Caki2 (cell line): Measurements from ENCODE around the gene RNF223. TPM values are rescaled to one million over a fixed set of nuclear protein-coding genes. Genes with fewer than 3 reads are reported as not detected.
"Not testable (repeated sequence)": the region's sequence is repeated elsewhere in the genome, so short reads cannot be mapped to it uniquely, and the experiment has no call there.

ENCODE experiments used
- DNase-seq: peaks from one replicate; pipeline ENCODE4 v3.0.0-alpha.2; 2015; ENCODE audit warnings: low read depth
- in situ Hi-C: cut with HindIII; loops from 2 replicates; pipeline ENCODE4 v1.10.0; 2016; ENCODE audit warnings: low sequenced_read_pairs, low pct_unique_long_range_greater_than_20kb, mixed read lengths
- total RNA-seq: library from RNA; depleted of rRNA; stranded (reverse); fragments of >200 nt; shearing (Covaris generic); gene quantifications from 2 replicates; pipeline ENCODE4 v1.2.3, GENCODE V29; 2014; ENCODE audit warnings: low replicate concordance

The RNF223 gene
- total RNA-seq, 1 experiment from 2014 or later: not detected

DNA sequence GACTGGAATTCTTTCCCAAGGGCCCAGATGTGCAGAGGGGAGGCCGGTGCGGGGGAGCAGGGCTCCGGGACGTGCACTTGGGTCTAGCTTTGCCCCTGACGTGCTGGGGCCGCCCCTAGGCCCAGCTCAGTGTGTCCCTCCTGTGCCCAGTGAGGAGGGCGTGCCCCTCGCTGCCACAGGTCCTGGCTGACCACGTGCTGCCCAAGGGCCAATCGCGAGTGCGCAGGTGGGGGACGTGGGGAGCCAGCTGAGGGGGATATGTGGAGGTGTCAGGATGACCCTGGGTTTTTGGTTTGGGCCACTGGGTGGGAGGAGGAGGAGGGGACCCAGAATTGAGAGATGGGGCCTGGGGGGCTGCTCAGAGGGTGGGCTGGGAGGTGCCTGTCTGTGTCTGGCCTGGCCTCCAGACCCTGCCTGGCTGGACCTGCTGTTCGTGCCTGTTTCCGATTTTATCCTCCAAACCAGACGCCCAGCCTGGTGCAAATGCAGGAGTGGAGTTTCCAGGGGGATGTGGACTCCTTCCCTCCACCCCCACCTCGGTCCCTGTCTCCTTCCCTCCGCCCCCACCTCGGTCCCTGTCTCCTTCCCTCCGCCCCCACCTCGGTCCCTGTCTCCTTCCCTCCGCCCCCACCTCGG is 6.1 kb upstream of the RNF223 start:
- DNase-seq: peak; percentile 83

DNA sequence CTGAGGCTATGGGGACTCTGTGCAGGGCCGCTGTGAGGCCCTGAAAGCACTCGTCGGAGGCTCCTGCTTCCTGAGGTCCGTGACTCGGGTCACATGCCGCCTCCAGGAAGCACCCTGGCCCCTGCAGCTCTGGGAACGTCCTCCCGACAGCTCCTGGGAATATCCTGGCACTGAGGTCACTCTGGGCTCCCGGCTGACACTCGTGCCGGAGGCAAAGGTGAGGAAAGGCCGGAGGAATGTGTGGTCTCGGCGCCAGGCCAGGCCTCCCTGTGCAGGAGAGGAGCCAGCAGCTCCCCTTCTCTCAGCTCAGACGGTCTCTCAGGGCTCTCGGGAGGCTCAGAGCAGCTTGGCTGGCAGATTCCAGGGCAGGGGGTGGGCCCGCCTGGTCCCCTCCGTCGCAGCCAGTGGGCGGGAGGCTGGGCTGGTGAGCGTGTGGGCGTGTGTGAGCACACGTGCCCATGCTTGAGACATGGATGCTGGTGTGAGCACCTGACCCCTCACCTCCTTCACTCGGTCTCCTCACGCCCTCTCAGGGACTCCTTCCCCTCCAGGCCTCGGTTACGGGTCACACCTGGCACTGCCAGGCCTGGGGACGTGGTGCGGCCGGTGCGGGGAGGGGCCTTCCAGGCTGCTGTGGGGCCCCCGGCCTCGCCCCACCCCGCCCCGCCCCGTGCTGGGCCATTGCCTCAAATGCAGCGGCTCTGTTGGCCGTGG is 5.5 kb upstream of the RNF223 start:
- in situ Hi-C loops: no loop called here
- peak; percentile 97 for DNase-seq

More for the DNA sequence above, 6.1 kb upstream of the RNF223 start:
- in situ Hi-C loops: no loop called here

DNA sequence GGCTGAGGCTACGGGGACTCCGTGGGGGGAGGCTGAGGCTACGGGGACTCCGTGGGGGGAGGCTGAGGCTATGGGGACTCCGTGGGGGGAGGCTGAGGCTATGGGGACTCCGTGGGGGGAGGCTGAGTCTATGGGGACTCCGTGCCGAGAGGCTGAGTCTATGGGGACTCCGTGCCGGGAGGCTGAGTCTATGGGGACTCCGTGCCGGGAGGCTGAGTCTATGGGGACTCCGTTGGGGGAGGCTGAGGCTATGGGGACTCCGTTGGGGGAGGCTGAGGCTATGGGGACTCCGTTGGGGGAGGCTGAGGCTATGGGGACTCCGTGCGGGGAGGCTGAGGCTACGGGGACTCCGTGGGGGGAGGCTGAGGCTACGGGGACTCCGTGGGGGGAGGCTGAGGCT is 3.3 kb upstream of the RNF223 start:
- DNase-seq, in situ Hi-C loops: not testable (repeated sequence)

DNA sequence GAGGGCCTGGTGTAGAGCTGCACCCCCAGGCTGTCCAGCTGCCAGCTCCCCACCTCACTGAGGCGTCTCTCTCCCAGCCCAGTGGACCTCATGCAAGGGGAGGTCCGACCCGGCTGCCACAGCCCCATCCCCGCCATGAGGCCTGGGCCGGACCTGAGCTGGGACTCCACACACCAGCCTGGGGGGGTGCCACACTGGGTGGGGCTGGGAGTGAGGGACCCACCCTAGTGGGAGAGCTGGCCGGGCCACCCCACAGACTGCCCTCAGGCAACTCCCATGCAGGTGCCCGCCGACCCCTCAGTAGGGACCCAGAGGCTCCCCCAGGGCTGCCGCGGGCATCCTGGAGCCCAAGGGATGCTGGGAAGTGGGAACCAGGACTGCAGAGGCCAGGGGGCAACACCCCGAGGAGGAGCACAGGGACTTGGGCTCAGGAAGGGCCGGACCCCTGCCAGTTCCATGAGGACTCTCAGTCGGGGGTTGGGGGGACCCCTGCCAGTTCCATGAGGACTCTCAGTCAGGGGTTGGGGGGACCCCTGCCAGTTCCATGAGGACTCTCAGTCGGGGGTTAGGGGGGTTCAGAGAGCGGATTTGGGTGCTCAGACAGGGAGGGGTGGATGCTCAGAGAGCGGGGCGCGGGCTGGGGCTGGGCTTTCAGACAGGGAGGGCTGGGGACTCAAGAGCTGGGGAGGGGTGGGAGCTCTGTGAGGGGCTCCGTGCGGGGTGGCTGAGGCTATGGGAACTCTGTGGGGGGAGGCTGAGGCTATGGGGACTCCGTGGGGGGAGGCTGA is 1.2 kb upstream of the RNF223 start:
- DNase-seq: no peak
- in situ Hi-C loops: no loop called here

DNA sequence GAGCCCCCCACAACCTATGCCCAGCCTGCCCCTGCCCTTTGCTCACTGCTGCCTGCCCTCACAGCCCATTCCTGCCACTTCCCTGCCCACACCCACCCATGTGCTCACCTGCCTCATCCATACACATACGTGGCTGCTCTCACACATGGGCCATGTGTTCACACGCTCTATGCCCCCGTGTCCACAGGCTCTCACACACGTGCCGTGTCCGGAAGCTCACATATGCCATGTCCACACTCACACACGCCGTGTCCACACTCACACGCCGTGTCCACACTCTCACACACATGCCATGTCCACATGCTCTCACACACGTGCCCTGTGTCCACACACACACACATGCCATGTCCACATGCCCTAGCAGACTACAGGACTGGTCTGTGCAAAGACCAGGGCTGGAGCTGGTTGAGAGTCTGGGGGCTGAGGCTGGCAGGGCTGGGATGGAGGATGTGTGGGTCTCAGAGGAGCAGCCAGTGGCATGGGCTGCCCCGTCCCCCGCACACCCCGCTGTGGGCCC is 583 bp upstream of the RNF223 start:
- in situ Hi-C loops: no loop called here
- no peak for DNase-seq

DNA sequence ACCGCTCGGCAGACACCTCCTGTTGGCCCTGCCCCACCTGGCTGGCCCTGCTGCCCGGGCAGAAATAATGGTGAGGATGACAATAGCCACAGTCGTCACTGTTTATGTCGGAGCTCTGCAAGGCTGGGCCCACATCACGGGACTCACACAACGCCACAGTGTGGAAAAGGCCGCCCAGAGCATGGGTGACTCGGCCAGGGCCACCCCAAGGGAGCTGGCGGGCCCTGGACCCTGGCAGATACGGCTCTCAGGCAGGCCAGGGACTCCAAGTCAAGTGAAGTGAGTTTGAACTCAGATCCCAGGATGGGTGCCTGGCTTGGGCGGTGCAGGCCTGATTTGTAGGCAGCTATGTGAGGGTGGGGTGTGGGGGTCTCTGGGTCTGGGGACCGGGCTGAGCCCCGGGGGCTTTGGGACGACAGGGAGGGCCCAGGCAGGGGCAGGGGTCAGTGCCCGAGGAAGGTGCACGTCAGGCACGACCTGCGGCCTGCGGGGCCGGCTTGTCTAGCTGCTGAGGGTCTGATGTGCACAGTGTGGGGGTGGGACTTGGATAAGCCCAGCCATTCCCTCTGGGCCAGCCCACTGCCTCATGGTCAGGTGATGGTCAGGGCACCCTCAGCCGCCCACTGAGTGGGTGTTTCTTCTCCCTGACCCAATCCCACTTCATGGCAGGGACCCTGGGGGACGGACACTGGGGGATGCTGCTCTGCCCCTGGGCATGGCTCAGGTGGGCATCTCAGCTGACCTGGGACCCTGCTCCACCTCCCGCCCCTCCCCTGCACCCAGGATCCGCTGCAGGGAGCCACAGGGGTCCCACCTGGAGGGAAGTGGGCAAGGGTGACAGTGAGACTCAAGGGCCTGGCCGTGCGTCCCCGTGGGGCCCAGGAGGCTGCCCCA is 1.0 kb downstream of the RNF223 start:
- no peak for DNase-seq
- in situ Hi-C loops: no loop called here

DNA sequence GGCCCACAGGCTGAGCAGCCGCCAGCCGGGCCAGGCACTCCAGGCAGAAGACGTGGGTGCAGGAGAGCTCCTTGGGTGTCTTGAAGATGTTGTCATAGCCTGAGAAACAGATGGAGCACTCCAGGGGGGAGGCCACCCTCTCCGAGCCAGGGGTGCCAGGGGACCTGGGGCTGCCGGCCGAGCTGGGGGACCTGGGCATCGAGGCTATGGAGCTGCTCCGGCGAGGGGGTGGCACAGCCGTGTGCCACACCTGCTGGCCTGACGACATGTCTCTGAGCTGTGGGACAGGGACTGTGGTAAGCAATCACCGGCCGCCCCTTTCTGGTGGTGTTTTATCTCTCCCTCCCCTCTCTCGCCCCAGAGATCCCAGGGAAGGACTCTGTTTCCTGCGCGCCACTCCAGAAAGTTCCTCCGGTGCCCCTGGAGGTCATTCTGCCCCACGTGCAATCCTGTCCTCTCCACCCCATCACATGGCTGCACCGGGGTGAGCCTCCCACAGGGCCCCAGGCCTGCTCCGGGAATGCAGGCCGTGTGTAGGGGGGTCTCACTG is 1.7 kb downstream of the RNF223 start:
- in situ Hi-C loops: no loop called here
- DNase-seq: no peak

DNA sequence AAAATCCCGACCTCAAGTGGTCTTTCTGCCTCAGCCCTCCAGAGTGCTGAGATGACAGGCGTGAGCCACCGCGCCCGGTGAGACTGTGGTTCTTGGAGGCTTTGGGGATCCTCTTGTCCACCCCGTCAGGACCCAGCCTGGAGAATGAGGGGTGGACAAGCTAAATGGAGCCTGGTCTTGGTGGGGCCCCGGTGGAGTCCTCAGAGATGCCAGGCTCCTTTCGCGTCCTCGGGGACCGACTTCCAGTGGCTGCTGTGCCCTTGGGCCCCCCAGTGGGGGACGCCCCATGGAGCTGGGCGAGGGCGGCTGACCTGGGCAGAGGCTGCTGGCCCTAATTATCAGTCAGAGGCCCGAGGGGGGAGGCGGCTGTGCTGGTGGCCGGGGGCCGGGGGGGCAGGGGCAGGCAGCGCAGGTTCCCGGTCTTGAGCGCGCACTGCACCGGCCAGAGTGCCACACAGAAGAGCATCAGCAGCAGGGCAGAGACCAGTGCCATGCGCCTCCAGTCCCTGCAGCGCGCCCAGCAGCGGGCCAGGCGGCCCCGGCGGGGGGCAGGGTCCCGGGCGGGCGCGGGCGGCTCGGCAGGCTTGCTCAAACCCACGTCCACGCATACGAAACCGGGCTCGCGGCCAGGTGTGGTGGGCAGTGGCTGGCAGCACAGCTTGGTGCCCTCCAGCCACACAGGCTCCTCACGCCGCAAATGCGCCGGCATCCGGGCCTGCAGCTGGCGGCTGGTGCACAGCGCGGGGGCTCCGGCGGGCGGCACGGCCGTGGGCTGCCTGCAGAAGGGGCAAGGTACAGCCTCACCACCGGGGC is 2.4 kb downstream of the RNF223 start:
- in situ Hi-C loops: no loop called here
- no peak for DNase-seq

DNA sequence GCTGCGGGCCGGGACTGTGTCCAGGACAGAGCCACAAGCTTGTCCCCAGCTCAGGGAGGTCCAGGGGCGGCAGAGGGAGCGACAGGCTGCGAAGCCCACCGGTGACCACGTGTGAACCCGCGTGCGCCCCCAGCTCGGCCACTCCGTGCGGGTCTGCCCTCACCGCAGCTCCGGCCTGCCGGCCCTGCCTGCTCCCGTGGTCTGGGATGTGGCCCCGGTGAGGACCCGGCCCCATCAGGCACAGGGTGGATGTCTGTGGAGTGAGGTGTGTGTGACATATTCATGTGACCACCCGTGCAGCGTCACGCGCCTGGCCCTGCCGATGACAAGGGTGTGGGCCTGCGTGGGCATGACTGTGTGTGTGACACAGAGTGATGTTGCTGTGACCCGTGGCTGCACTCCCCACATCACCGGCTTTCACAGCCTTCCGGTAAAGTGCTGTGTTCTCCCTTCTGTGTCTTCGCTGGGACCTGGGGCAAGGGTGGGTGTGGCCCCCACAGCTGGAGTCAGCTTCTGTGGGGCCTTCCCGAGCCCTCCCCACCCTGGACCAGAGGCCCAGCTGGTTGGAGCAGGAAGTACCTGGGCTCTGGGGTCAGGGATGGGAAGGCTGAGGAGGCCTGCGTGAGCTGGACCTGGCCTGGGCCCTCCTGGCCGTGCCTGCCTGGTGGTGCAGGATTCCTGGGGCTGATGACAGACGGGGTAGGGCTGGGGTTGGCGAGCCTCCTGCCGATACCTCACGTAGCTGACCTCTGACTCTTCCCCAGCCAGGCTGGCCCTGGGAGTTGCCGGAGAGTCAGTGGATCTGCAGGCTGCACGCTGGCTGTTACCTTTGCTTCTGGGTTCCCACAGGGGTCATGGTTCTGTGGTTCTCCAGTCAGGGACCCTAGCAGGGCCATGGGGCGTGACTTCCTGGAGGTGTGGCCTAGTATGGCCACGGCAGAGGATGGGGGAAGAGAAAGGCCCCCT is 4.1 kb downstream of the RNF223 start:
- peak; percentile 42 for DNase-seq

DNA sequence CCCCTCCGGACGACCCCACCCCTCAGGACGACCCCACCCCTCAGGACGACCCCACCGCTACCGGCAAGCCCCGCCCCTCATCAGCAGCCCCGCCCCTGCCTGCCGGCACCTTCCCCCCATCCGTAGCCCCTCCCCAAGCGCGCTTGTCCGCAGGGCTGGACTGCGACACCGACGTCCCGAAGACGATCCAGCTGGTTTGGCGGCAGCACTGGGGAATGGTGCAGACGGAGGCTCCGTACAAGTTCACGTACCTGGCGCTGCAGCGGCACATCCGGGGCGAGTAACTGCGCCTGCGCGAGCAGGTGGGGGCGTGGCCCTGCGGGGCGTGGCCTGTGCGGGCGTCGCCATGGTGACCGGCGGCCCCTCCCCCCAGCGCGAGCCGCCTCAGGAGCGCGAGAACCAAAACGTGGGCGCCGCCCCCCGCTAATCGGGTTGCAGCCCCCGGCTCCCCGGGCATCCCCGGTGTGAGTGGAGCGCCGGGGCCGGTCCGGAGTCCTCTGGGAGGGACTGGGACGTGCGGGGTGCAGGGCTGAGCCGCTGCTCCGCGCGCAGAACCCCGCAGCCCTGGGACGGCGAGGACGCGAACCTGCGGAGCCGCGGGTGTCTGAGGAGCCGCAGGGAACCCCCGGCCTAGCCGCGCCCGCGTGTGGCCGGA is 4.9 kb downstream of the RNF223 start:
- in situ Hi-C loops: no loop called here
- DNase-seq: peak; percentile 89

More for the DNA sequence above, 4.1 kb downstream of the RNF223 start:
- in situ Hi-C loops: no loop called here

DNA sequence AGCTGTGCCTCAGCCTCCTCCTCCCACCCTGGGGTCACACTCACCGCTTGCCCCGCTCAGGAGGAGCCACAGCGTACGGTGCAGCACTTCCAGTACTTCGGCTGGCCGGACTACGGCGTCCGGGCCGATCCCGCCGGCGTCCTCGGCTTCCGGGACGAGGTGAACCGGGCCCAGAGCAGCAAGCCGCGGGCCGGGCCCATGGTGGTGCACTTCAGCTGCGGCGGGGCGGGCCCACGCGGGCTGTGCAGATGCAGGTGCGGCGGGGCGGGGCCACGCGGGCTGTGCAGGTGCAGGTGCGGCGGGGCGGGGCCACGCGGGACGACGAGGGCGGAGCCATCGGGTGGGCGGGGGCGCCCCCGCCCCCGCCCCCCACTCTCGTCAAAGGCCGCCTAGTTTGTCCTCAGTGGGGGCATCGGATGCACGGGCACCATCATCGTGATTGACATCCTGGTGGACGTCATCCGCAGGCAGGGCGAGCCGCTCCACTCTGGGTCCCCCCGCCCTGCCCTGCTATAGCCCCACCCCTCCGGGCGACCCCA is 5.5 kb downstream of the RNF223 start:
- in situ Hi-C loops: no loop called here
- peak; percentile 23 for DNase-seq

DNA sequence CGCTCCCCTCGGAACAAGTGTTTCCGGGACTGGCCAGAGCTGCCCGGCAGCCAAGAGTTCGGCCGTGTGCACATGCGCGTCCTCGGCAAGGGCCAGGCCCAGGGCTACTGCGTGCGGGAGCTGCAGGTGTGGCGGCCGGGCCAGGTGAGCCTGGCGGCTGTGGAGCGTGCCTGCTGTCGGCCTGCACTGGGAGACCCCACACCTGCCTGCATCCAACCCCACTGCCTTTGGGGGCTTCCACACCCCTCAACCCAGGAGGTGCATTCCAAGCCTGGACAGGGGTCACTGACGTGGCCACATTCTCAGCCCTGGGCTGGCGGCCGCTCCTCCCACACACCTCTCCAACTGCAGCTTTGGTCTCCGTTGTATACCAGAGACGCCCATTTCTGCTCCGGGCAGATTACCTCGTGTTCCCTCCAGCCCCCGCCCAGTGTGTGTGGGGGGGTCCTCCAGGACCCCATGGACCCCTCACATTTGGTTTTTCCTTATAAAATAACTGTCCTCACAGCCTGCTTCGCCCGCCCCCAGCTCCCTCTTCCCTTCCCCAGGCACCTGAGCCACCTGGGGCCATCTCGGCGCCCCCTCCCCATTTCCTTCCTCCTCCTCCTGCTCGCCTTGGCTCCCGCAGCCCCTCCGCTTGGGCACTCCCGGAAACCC is 6.1 kb downstream of the RNF223 start:
- DNase-seq: no peak
- in situ Hi-C loops: no loop called here

DNA sequence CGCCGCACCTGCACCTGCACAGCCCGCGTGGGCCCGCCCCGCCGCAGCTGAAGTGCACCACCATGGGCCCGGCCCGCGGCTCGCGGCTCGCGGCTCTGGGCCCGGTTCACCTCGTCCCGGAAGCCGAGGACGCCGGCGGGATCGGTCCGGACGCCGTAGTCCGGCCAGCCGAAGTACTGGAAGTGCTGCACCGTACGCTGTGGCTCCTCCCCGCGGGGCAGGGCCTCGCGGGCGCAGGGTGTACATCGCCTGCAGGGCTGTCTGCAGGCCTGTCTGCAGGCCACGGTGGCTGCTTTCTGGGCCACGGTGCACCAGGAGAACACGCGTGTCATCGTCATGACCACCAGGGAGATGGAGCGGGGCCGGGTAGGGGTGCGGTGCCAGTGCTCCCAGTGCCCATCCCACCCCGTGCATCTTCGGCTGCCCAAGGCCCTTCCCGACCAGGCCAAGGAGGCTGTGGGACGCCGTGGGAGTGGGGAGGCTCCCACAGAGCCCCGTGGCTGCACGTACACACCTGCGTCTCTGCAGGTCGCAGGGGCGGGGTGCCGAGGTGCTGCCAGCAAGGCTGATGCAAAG is 6.7 kb downstream of the RNF223 start:
- in situ Hi-C loops: no loop called here

DNA sequence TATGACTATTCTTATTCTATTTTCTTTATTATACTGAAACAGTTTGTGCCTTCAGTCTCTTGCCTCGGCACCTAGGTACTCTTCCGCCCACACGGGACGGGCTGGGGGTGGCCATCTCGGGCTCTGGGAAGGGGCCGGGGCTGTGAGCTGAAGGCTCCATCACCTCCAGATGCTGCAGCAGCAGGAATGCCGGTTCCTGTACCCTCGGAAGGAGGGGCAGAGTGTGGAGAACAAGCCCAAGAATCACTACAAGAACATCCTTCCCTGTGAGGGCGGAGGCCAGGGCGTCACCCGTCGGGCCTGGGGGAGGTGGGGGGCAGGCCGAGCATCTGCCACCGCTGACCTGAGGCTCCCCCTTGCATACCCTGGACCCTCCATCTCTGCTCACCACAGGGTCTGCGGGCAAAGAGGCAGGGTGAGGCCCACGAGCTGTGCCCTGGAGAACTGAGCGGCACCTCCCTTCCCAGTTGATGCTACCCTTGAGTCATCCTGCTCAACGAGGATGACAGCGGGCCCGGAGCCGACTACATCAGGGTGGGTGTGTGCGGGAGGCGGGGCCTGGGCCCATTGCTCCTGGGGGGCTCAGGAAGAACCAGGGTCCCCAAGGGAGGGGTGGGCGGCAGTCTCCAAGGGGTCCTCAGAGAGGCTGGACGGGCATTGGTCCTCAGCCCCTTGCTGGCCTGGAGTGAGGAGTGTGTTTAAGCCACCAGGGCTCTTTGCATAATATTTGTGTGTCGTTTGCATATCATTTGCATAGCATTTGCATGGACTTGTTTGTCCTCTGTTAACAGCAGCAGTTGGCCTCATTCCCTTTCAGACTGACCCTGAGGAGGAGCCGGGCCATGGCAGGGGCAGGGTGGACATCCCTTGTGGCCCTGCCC is 7.5 kb downstream of the RNF223 start:
- DNase-seq: peak; percentile 25

More for the DNA sequence above, 6.7 kb downstream of the RNF223 start:
- DNase-seq: no peak

More for the DNA sequence above, 7.5 kb downstream of the RNF223 start:
- in situ Hi-C loops: no loop called here
